NCI-H526 (cell line): ENCODE data around the gene KRT73.
A peak's percentile ranks its signal among the peaks of the same experiment; 100 is the strongest.

ENCODE experiments used
- DNase-seq, 2 experiments: peaks; one replicate each; lab custom pipeline; 2025; lab: John Stamatoyannopoulos, UW

The KRT73 gene

GRCh38 chr12:52618216-52618615 lies at the start of gene KRT73:
KRT73 (minus strand) TSS chr12:52618559; CDS start chr12:52618524, 35 bp downstream.
- DNase-seq: no peak

GRCh38 chr12:52667931-52668330 lies 49.6 kb upstream of the KRT73 start:
- no peak for DNase-seq

GRCh38 chr12:52667509-52667908 lies 49.1 kb upstream of the KRT73 start:
- DNase-seq: peak in 1 of 2 experiments; percentile 38

- DNase-seq: no peak
These were observed 48.1 kb upstream of the KRT73 start for GRCh38 chr12:52666471-52666870.

- DNase-seq: no peak
These were observed 45.1 kb upstream of the KRT73 start for GRCh38 chr12:52663420-52663819.

GRCh38 chr12:52662918-52663229 lies 44.5 kb upstream of the KRT73 start:
- no peak for DNase-seq

GRCh38 chr12:52662093-52662917 lies 43.9 kb upstream of the KRT73 start:
- no peak for DNase-seq

- DNase-seq: no peak
These were observed 43.3 kb upstream of the KRT73 start for GRCh38 chr12:52661668-52662067.

- DNase-seq: no peak
These were observed 42.7 kb upstream of the KRT73 start for GRCh38 chr12:52660934-52661499.

- no peak for DNase-seq
These were observed 41.6 kb upstream of the KRT73 start for GRCh38 chr12:52659951-52660350.

GRCh38 chr12:52659395-52659794 lies 41.0 kb upstream of the KRT73 start:
- no peak for DNase-seq

- no peak for DNase-seq
These were observed 39.8 kb upstream of the KRT73 start for GRCh38 chr12:52658196-52658595.

GRCh38 chr12:52657250-52657902 lies 39.0 kb upstream of the KRT73 start:
- no peak for DNase-seq

- no peak for DNase-seq
These were observed 38.3 kb upstream of the KRT73 start for GRCh38 chr12:52656616-52657015.

- no peak for DNase-seq
These were observed 37.4 kb upstream of the KRT73 start for GRCh38 chr12:52655720-52656124.

GRCh38 chr12:52655251-52655650 lies 36.9 kb upstream of the KRT73 start:
- DNase-seq: no peak

GRCh38 chr12:52651726-52652261 lies 33.4 kb upstream of the KRT73 start, which contains the start of gene KRT2:
KRT2 (minus strand) TSS chr12:52652211; CDS start chr12:52652142, 69 bp downstream.
- no peak for DNase-seq

GRCh38 chr12:52650520-52651081 lies 32.2 kb upstream of the KRT73 start:
- DNase-seq: peak in 1 of 2 experiments; percentile 26

- DNase-seq: no peak
These were observed 30.7 kb upstream of the KRT73 start for GRCh38 chr12:52649066-52649465.

GRCh38 chr12:52648012-52648550 lies 29.7 kb upstream of the KRT73 start:
- no peak for DNase-seq

GRCh38 chr12:52647601-52648000 lies 29.2 kb upstream of the KRT73 start:
- DNase-seq: no peak

- peak in 1 of 2 experiments; percentile 39 for DNase-seq
These were observed 28.3 kb upstream of the KRT73 start for GRCh38 chr12:52646613-52647012.
